Vagina (tissue), 2 donors: ENCODE results near the gene LITAF. TPM values are rescaled to one million over a fixed set of nuclear protein-coding genes. Genes with fewer than 3 reads are reported as not detected.

Experiments
- DNase-seq, 2 donors: peaks; one replicate each; pipeline ENCODE4 v3.0.0-alpha.2; 2017; ENCODE audit errors: extremely low spot score in 2 of 2
- H3K27ac ChIP-seq: fragments of 200-600 bp; sonication (generic); one replicate; pipeline ENCODE4 v1.5.1; 2019
- H3K27me3 ChIP-seq: fragments of 200-600 bp; sonication (generic); one replicate; pipeline ENCODE4 v1.5.1; 2019
- H3K36me3 ChIP-seq, 2 donors: fragments of 200-600 bp; sonication (generic); one replicate each; pipeline ENCODE4 v1.5.1; 2017 to 2019
- H3K4me1 ChIP-seq: fragments of 200-600 bp; sonication (generic); one replicate; pipeline ENCODE4 v1.5.1; 2019
- H3K4me3 ChIP-seq, 2 donors: fragments of 200-600 bp; sonication (generic); 1 replicate in 1 of 2; 2 replicates in 1 of 2; pipeline ENCODE4 v1.5.1; 2016 to 2019
- H3K9me3 ChIP-seq: fragments of 200-600 bp; sonication (generic); one replicate; pipeline ENCODE4 v1.5.1; 2019
- POLR2A ChIP-seq, 2 donors: fragments of 450-650 bp; IDR thresholded peaks; one replicate each; pipeline ENCODE4 v1.6.1; 2017; ENCODE audit warnings: antibody characterized with exemption in 2 of 2, mild to moderate bottlenecking in 2 of 2, moderate library complexity in 2 of 2
- POLR2AphosphoS5 ChIP-seq, 2 donors: sonication (generic); formaldehyde crosslinking; IDR thresholded peaks; one replicate each; pipeline ENCODE4 v1.9.0; 2017; ENCODE audit warnings: antibody characterized with exemption in 2 of 2, mild to moderate bottlenecking in 2 of 2, low read depth in 1 of 2; ENCODE audit not compliant: insufficient read depth in 1 of 2
- intact Hi-C: fragments of 100-400 bp; cut with DNase I; formaldehyde crosslinking; loops from one replicate; pipeline ENCODE4 v1.15.1; 2023
- total RNA-seq: library from RNA; depleted of rRNA; stranded (reverse); fragments of >200 nt; gene quantifications from one replicate; pipeline ENCODE4 v1.2.3, GENCODE V29; 2016
- TF ChIP-seq, protein P1 (sequence below), 3 experiments: fragments of 450-650 bp in 2 of 3; fragments of 200-600 bp in 1 of 3; sonication (generic) in 1 of 3; IDR thresholded peaks; one replicate each; pipeline ENCODE4 v1.5.1; 2017 to 2019; ENCODE audit warnings: antibody characterized with exemption in 3 of 3, mild to moderate bottlenecking in 2 of 3, moderate library complexity in 2 of 3

The LITAF gene
- total RNA-seq, result 111 TPM

DNA sequence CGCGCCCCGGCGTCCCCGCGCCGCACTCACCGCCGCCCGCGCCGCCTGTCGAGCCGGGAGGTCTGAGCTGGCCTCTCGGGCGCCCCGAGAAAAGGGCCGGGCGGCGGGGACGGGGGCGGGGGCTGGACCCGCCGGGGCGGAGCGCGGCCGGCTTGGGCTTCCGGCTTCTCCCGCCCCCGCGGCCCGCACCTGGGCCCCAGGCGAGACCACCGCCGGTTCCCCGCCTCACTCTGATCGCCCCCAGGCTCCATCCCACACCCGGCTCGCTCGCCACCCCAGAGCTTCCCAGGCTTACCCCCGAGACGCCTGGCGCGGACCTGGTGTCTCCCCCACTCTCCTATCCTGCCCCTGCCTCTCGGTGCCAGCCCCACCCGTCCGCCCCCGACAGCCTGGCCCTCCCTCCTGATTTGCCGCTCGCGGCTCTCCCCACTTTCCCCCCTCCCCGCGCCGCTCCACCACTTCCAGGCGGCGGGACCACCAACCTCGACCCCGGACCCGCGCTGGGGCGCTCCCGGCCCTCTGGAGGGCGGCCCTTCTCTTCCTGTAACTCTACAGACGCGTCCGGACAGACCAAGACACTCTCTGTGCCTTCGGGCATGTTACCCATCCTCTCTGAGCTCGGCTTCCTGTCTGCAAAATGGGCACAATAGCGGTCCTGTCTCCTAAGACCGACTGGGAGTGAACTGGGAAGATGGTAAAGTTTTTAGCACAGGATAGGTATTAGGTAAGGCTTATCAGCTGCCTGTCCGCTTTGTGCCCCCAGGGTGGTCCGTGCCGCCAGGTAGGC lies at the start of gene LITAF:
TSS of gene LITAF (minus strand) at position 64 of the 787 bp plus-strand sequence. CDS start 30,189 bp downstream, outside the sequence.
- TF ChIP-seq, protein P1, sequence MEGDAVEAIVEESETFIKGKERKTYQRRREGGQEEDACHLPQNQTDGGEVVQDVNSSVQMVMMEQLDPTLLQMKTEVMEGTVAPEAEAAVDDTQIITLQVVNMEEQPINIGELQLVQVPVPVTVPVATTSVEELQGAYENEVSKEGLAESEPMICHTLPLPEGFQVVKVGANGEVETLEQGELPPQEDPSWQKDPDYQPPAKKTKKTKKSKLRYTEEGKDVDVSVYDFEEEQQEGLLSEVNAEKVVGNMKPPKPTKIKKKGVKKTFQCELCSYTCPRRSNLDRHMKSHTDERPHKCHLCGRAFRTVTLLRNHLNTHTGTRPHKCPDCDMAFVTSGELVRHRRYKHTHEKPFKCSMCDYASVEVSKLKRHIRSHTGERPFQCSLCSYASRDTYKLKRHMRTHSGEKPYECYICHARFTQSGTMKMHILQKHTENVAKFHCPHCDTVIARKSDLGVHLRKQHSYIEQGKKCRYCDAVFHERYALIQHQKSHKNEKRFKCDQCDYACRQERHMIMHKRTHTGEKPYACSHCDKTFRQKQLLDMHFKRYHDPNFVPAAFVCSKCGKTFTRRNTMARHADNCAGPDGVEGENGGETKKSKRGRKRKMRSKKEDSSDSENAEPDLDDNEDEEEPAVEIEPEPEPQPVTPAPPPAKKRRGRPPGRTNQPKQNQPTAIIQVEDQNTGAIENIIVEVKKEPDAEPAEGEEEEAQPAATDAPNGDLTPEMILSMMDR (IDR thresholded peaks at IDR 0.05), result no peak
- TF ChIP-seq POLR2A (IDR thresholded peaks at IDR 0.05) (peak in 1 of 2 donors; percentile 91), POLR2AphosphoS5 (IDR thresholded peaks at IDR 0.05; ENCODE audit: insufficient read depth in 1 of 2, low read depth in 1 of 2) (peak in 1 of 2 donors; percentile 71)
- Histone ChIP-seq H3K36me3 (no peaks in the 10 kb centered on the region), H3K27ac (peak within 1 kb of the TSS; percentile 99), H3K4me3 (peak within 1 kb of the TSS; percentile 92 to 93), H3K4me1 (peaks cover 36% of the 10 kb centered on the region), H3K27me3 (no peaks in the 10 kb centered on the region), H3K9me3 (no peaks in the 10 kb centered on the region)
- no peak for DNase-seq
- intact Hi-C loops, result loop anchor here (5.0 kb wide), 1 partner anchor 55 kb away; no protein-coding TSS in a partner anchor

DNA sequence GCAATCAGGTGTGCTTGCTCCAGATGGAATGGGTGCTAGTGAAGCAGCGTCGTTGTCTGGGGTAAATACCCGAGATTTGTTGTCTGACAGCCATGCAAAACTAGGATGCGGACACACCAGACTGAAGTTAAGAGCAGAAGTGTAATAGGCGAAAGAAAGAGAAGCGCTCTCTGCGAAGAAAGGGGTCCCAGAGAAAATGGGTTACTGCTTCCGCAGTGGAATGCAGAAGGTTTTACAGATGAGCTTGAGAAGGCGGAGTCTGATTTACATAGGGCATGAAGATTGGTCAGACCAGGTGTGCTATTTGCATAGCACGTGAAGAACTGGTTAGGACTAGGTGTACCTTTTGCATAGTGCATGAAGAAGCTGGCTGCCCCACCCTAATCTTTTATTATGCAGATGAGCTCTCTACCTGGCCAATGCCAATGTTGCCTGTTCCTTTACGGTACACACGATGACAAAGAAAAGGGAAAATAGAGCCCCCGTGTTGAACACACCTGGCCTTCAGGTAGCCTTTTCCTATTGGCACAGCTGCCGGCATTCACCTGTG lies 49.5 kb upstream of the LITAF start:
- H3K4me1 ChIP-seq, result peaks cover 30% of the 10 kb centered on the region
- DNase-seq, result no peak
- no peaks in the 10 kb centered on the region for H3K9me3 ChIP-seq
- peak in 1 of 2 donors; percentile 31 for TF ChIP-seq POLR2A (IDR thresholded peaks at IDR 0.05)
- TF ChIP-seq POLR2AphosphoS5 (IDR thresholded peaks at IDR 0.05; ENCODE audit: insufficient read depth in 1 of 2, low read depth in 1 of 2), result peak in 1 of 2 donors; percentile 88
- TF ChIP-seq, protein P1 (IDR thresholded peaks at IDR 0.05), result no peak
- no peaks in the 10 kb centered on the region for H3K36me3 ChIP-seq
- no peak overlapping the region for H3K4me3 ChIP-seq
- H3K27me3 ChIP-seq, result no peaks in the 10 kb centered on the region
- H3K27ac ChIP-seq, result peak overlapping the region; percentile 61
- intact Hi-C loops, result no loop called here

DNA sequence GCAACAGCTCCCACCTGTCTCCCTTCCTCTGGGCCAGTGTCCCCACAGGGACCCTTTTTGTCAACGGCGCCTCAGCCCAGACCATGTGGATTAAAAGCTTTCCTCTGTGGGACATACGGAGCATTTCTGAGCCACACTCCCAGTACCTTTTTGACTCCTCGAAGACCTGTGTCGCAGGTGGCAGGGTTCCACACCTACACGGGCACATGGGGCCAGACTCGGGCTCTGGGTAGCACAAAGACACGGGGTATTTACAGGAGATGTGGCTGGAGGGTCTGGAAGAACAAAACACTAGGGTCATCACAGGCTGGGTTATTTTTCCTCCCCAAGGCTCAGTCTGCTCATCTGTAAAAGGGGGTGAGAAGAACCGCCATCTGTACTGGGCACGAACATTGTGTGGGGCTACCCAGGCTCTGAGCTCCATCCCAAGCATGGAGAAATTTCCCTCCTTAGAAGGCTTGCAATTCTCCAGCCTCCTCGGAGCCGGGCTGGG lies 49.0 kb upstream of the LITAF start:
- no peaks in the 10 kb centered on the region for H3K36me3 ChIP-seq
- no peak for DNase-seq
- H3K9me3 ChIP-seq, result no peaks in the 10 kb centered on the region
- H3K4me3 ChIP-seq, result no peak overlapping the region
- intact Hi-C loops, result no loop called here
- TF ChIP-seq, protein P1 (IDR thresholded peaks at IDR 0.05), result no peak
- TF ChIP-seq POLR2A (IDR thresholded peaks at IDR 0.05) (no peak), POLR2AphosphoS5 (IDR thresholded peaks at IDR 0.05; ENCODE audit: insufficient read depth in 1 of 2, low read depth in 1 of 2) (no peak)
- no peaks in the 10 kb centered on the region for H3K27me3 ChIP-seq
- peaks cover 24% of the 10 kb centered on the region for H3K4me1 ChIP-seq
- peak overlapping the region; percentile 61 for H3K27ac ChIP-seq

DNA sequence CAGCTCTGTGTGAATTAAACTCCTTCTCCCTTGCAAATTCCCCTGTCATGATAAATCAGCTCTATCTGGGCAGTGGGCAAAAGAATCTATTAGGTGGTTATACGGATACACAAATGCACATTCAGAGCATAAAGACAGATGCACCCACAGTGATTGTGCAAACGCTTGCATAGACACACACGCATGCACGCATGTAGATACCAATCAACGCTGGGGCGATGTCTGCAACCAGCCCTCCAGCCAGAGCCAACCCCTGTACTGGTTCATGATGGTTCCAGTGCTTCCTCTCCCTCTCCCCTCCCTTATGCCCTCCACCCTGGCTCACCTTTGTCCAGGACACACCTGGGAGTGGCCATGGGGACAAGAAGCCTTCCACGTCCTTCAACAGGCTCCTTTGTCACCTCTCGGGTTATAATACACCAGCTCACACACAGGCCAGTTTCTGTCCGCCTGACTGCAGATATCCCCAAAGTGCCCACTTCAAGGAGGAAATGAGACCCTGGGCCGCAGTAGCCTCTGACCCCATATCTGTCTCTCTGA lies 48.5 kb upstream of the LITAF start:
- H3K4me3 ChIP-seq, result no peak overlapping the region
- intact Hi-C loops, result no loop called here
- no peak for DNase-seq
- no peaks in the 10 kb centered on the region for H3K36me3 ChIP-seq
- TF ChIP-seq, protein P1 (IDR thresholded peaks at IDR 0.05), result no peak
- TF ChIP-seq POLR2A (IDR thresholded peaks at IDR 0.05) (no peak), POLR2AphosphoS5 (IDR thresholded peaks at IDR 0.05; ENCODE audit: insufficient read depth in 1 of 2, low read depth in 1 of 2) (no peak)
- H3K27ac ChIP-seq, result peak overlapping the region; percentile 10
- H3K27me3 ChIP-seq, result no peaks in the 10 kb centered on the region
- peaks cover 25% of the 10 kb centered on the region for H3K4me1 ChIP-seq
- no peaks in the 10 kb centered on the region for H3K9me3 ChIP-seq
